SIG-M5 (cell line): ENCODE results near the gene KLF13.

Source experiments
- DNase-seq: peaks from one replicate; lab custom pipeline; 2025; lab: John Stamatoyannopoulos, UW

KLF13 gene

GRCh38 chr15:31401282-31401681 lies 74.6 kb downstream of the KLF13 start:
- DNase-seq, result no peak

DNA sequence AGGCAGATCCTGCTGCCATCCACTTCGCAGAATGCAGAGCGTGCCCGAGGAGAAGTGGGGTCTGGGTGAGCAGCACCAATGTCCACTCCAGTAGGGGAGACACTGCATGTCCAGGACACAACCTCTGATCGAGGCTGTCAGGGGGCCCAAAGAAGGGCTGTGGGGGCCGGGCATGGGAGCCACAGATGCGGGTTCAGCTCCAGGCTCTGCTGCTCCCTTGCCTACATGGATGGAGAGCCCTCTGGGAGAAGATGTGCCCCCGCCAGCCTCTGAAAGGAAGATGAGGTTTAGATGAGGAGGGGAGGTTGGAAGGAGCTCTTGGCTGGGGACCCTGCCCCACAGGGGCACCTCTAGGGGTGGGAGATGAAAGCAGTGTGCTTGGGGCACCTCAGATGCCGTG lies 75.4 kb downstream of the KLF13 start:
- no peak for DNase-seq

DNA sequence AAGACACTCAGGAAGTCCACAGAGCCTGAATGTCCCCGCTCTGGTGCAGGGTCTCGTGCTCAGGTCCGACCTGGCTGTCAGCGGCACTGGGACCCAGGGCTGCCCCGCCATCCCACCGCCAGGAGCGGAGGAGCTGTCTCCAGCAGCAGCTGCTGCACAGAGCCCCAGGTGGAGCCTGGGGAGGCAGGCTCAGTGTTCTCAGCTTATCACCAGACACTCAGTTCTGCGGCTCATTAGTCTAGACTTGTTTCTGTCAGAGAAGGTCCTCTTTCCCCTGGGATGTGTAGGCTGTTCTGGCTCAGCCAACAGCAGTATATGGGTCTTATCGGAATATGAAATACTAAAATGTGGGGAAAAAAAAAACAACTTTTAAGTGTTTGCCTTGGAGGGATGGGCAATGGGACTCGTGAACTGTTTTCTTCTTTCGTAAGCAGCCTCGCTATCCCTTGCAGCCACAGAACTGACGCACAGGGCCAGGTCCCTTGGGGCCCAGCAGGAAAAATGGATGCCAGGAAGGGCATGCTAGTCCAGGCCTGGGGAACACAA lies 75.9 kb downstream of the KLF13 start:
- DNase-seq, result no peak

- no peak for DNase-seq
These were observed 76.5 kb downstream of the KLF13 start for GRCh38 chr15:31403096-31403495.

DNA sequence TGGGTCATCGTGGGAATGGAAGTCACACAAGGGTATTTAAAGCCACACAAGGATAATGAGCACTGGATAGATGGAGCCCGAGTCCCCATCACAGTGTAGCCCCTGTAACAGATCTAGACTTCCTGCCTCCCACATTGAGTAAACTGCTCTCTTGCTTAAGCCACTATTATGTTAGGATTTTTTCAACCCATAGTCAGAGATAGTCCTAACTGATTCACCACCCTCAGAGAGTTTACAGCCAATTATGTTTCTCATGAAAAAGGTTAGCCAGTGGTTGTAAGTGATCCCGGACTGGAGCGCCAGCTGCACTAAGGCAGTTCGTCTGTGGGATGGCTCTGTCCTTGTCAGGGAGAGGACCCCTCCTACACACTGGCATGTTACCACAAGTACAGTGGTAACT lies 77.0 kb downstream of the KLF13 start:
- no peak for DNase-seq

DNA sequence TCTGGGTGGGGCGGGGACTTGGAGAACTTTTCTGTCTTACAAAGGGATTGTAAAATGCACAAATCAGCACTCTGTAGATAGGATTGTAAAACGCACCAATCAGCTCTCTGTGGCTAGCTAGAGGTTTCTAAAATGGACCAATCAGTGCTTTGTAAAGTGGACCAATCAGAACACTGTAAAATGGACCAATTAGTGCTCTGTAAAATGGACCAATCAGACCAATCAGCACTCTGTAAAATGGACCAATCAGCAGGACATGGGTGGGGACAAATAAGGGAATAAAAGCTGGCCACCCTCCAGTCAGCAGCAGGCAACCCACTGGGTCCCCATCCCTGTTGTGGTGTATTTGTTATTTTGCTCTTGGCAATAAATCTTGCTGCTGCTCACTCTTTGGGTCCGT lies 77.7 kb downstream of the KLF13 start:
- DNase-seq, result no peak

- DNase-seq, result peak; percentile 26
These were observed 78.7 kb downstream of the KLF13 start for GRCh38 chr15:31405200-31405920.

- DNase-seq, result no peak
These were observed 80.7 kb downstream of the KLF13 start for GRCh38 chr15:31407376-31407775.

- DNase-seq, result no peak
These were observed 81.2 kb downstream of the KLF13 start for GRCh38 chr15:31407851-31408250.

- no peak for DNase-seq
These were observed 82.1 kb downstream of the KLF13 start for GRCh38 chr15:31408724-31409123.

DNA sequence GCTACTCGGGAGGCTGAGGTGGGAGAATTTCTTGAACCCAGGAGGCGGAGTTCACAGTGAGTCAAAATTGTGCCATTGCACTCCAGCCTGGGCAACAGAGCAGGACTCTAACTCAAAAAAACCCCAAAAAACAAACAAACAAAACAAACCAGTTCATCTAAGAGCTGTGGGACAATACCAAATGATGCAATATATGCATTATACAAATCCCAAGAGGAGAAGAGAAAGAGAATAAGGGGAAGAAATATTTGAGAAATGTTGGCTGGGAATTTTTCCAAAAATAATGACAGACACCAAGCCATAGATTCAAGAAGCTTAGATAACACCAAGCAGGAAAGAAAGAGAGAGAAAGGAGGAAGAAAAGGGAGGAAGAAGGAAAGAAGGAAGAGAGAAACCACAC lies 82.5 kb downstream of the KLF13 start:
- DNase-seq, result no peak

DNA sequence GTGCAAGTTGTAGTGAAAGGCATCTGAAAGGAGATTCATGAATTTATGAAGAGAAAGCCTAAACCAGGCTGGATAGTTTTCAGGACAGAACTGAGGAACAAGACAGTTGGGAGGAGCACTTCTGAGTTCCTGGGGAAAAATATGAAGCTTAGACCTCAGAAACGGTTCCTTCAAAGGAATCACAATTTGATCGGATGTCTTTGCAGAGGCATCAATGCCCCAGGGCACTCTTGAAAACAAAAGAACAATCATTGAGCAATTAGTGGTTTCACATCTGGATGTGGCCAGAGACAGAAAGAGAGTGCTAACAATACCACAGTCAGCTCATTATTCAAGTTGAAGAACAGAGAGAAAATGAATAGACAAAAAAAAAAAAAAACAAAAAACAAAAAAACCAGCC lies 86.2 kb downstream of the KLF13 start:
- no peak for DNase-seq

- DNase-seq, result no peak
These were observed 88.6 kb downstream of the KLF13 start for GRCh38 chr15:31415201-31415600.

DNA sequence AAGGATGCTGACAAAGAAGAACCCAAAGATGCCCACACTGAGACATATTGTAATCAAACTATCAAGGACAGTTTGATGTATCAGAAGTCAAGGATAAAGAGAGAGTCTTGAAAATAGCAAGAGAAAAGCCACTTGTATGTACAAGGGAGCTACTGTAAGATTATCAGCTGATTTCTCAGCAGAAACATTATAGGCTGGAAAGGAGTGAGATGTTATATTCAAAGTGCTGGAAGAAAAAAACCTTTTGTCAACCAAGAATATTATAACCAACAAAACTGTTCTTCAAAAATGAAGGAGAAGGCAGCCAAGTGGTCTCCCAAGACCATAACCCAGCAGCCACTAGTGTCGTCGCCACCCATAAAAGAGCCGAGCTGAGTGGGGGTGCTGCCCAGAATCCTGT lies 93.2 kb downstream of the KLF13 start:
- DNase-seq, result no peak

DNA sequence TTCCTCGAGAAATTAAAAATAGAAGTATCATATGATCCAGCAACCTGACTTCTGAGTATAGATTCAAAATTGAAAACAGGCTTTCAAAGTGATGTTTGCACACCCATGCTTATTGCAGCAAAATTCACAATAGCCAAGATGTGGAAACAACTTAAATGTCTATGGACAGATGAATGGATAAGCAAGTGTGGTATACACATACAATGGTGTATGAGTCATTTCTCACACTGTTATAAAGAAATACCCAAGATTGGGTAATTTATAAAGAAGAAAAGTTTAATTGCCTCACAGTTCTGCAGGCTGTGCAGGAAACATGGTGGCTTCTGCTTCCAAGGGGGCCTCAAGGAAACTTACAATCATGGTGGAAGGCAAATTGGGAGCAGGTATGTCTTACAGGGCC lies 100.8 kb downstream of the KLF13 start:
- DNase-seq, result no peak
